ENCODE data around the gene QPCT. TPM values are rescaled to one million over a fixed set of nuclear protein-coding genes. Genes with fewer than 3 reads are reported as not detected.

Gene QPCT
- total RNA-seq, 1 experiment from 2014 or later = not detected

DNA sequence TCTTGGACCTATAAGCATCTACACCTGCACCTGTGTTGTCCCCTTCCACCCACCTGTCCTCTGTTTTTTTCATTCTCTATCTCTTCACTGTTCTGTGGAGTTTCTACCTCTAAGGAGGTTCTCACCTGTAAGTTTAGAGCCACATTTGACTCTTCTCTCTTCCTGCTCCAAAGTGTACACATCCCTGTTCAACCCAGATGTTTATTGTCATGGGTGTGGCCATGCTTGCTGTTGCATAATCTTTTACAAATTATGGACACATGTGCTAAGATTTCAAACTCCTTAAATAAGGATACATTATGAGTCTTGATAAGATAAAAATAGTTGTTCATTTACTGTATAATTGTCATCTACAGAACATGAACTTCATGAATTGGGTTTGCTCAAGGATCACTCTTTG is 27.6 kb downstream of the QPCT start:
- no peak overlapping the region for H2BK15ac ChIP-seq (ENCODE audit: low read depth, low read length)
- H3K9me3 Mint-ChIP-seq = no peaks in the 10 kb centered on the region
- DNase-seq = no peak

More for the DNA sequence above, 27.6 kb downstream of the QPCT start:
- no peak overlapping the region for H4K8ac ChIP-seq (replicated peaks; ENCODE audit: insufficient read length, low read depth, low read length)
- TF ChIP-seq, protein P1, sequence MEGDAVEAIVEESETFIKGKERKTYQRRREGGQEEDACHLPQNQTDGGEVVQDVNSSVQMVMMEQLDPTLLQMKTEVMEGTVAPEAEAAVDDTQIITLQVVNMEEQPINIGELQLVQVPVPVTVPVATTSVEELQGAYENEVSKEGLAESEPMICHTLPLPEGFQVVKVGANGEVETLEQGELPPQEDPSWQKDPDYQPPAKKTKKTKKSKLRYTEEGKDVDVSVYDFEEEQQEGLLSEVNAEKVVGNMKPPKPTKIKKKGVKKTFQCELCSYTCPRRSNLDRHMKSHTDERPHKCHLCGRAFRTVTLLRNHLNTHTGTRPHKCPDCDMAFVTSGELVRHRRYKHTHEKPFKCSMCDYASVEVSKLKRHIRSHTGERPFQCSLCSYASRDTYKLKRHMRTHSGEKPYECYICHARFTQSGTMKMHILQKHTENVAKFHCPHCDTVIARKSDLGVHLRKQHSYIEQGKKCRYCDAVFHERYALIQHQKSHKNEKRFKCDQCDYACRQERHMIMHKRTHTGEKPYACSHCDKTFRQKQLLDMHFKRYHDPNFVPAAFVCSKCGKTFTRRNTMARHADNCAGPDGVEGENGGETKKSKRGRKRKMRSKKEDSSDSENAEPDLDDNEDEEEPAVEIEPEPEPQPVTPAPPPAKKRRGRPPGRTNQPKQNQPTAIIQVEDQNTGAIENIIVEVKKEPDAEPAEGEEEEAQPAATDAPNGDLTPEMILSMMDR (conservative IDR thresholded peaks at IDR 0.05) = no peak
- H3K56ac ChIP-seq (ENCODE audit: insufficient read length, low read depth, low read length) = no peak overlapping the region
- H3K18ac ChIP-seq (ENCODE audit: insufficient read length, low read depth, low read length) = no peak overlapping the region
- H3K79me2 ChIP-seq (ENCODE audit: insufficient read depth, low read length) = no peaks in the 10 kb centered on the region
- no peak overlapping the region for H2BK12ac ChIP-seq (ENCODE audit: insufficient read length, low read depth, low read length)
- Mint-ChIP-seq H3K27ac (no peak overlapping the region), H3K27me3 (ENCODE audit: low read depth) (no peaks in the 10 kb centered on the region), H3K4me3 (no peak overlapping the region), H3K36me3 (ENCODE audit: insufficient read depth in 1 of 3, low read depth in 3 of 3) (no peaks in the 10 kb centered on the region), H3K4me1 (no peaks in the 10 kb centered on the region)
- no peaks in the 10 kb centered on the region for H4K20me1 ChIP-seq (ENCODE audit: control insufficient read depth, insufficient read depth, insufficient read length)
- no peak overlapping the region for H3K4ac ChIP-seq (ENCODE audit: low read depth, low read length)
- H3K9ac ChIP-seq (ENCODE audit: extremely low read depth, insufficient read length, low read length) = no peak overlapping the region
- no peak overlapping the region for H3K27ac ChIP-seq (ENCODE audit: insufficient read length, low read depth, low read length)
- H3K79me1 ChIP-seq (ENCODE audit: insufficient read depth, low read depth, low read length, poor library complexity, severe bottlenecking) = no peaks in the 10 kb centered on the region
- no peaks in the 10 kb centered on the region for H3K9me3 ChIP-seq (ENCODE audit: control insufficient read depth, low read depth, low read length)
- no peak overlapping the region for H3T11ph ChIP-seq (ENCODE audit: low read length)
- H4K91ac ChIP-seq (ENCODE audit: insufficient read length, low read depth, low read length) = no peak overlapping the region
- no peaks in the 10 kb centered on the region; the same call in 1 of the 2 replicates for H3K4me1 ChIP-seq (ENCODE audit: insufficient read depth, low read length)
- no peaks in the 10 kb centered on the region for H3K27me3 ChIP-seq (ENCODE audit: insufficient read depth, low read length)
- no peak overlapping the region for H2AFZ ChIP-seq (ENCODE audit: low read length)
- H3K14ac ChIP-seq (ENCODE audit: insufficient read depth, low read length) = no peak overlapping the region
- no peak overlapping the region for H3K4me2 ChIP-seq (ENCODE audit: insufficient read depth, insufficient read length, low read length)
- no peak overlapping the region for H2BK5ac ChIP-seq (ENCODE audit: insufficient read length, low read length)
- no peaks in the 10 kb centered on the region for H3K23me2 ChIP-seq (ENCODE audit: insufficient read length, low read depth, low read length, poor library complexity, severe bottlenecking)
- H2BK120ac ChIP-seq (ENCODE audit: low read depth, low read length, poor library complexity, severe bottlenecking) = no peak overlapping the region
- H2AK5ac ChIP-seq (ENCODE audit: insufficient read length, low read length) = no peak overlapping the region
- H4K5ac ChIP-seq (ENCODE audit: insufficient read length, low read depth, low read length) = no peak overlapping the region
- no peak overlapping the region for H3K23ac ChIP-seq (ENCODE audit: insufficient read length, low read depth, low read length)
- H2BK20ac ChIP-seq (ENCODE audit: low read depth, low read length, poor library complexity, severe bottlenecking) = no peak overlapping the region

Data from H9 (cell line).